ENCODE results near the gene MAML1. TPM values are rescaled to one million over a fixed set of nuclear protein-coding genes. Genes with fewer than 3 reads are reported as not detected.

The MAML1 gene
- polyA plus RNA-seq, 1 of the 3 experiments (the other 2 are of a cell fraction): 8.1 TPM

DNA sequence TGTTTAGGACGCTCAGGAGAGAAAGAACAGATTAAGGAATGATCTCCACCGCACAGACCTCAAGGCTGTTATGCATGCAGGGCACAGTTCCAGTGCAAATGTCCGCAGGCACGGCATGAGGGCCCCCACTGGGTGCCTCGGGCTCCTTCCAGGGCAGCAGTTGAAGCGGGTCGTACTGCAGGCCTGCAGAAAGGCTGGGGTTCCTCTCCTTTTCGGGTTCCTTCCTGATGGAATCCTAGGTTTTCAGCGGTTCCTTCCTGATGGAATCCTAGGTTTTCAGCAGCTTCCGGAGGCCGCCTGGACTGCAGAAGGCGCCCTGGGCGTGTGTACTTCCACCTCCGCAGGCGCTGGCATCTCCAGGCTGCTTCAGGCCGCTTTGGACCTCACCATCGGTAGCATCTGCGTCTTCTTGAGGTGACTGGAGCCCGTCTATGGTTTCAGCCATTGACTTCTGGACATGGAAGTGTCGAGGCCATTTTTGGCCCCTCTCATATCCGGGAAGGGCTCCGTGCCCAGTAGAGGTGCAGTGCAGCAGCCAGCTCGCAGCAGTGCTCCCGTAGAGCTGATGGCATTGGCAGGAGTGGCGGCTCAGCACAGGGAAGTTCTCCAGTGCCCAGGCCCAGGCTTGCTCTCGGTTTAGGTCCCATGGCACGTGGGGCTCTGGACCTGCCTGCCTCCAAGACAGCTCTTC is 79.7 kb downstream of the MAML1 start:
- Histone ChIP-seq H3K27ac (ENCODE audit: low read depth in 2 of 2, low read length in 1 of 2) (no peak overlapping the region), H2AFZ (ENCODE audit: low read depth) (no peak overlapping the region), H3K4me2 (no peak overlapping the region), H3K79me2 (ENCODE audit: insufficient read depth) (peaks cover 30% of the 10 kb centered on the region), H3K27me3 (ENCODE audit: insufficient read depth) (no peaks in the 10 kb centered on the region), H3F3A (replicated peaks; ENCODE audit: insufficient read depth) (peaks cover 16% of the 10 kb centered on the region), H3K9me3 (no peaks in the 10 kb centered on the region), H3K9me2 (no peaks in the 10 kb centered on the region), H3K36me3 (replicated peaks in 1 of 2; ENCODE audit: control insufficient read depth in 1 of 2, insufficient read depth in 2 of 2, low read length in 1 of 2) (peaks cover 9 to 15% of the 10 kb centered on the region in 2 experiments), H3K9ac (no peak overlapping the region), H4K20me1 (ENCODE audit: insufficient read depth) (no peaks in the 10 kb centered on the region), H3K4me3 (ENCODE audit: low read depth in 2 of 2, low read length in 1 of 2) (no peak overlapping the region), H3K4me1 (ENCODE audit: control insufficient read depth in 1 of 2, insufficient read depth in 2 of 2, low read depth in 1 of 2, low read length in 1 of 2) (no peaks in the 10 kb centered on the region; a peak in 1 of 4 replicates)
- TF ChIP-seq RAD21 (IDR thresholded peaks at IDR 0.05; ENCODE audit: low read length) (no peak), FOXM1 (IDR thresholded peaks at IDR 0.05; ENCODE audit: low read depth) (no peak), TCF12 (IDR thresholded peaks at IDR 0.05) (no peak)
- ChIA-PET POLR2A (no interaction called here), CTCF (interaction anchor here (0.6 to 1.5 kb wide), 2 partner anchors 8 to 68 kb away, joined by 3 read pairs; partner anchors contain the start of gene SQSTM1)
- DNase-seq: no peak
- WGBS (ENCODE audit: low lambda C conversion rate): 98% methylated on average over 19 of the region's 27 CpGs

DNA sequence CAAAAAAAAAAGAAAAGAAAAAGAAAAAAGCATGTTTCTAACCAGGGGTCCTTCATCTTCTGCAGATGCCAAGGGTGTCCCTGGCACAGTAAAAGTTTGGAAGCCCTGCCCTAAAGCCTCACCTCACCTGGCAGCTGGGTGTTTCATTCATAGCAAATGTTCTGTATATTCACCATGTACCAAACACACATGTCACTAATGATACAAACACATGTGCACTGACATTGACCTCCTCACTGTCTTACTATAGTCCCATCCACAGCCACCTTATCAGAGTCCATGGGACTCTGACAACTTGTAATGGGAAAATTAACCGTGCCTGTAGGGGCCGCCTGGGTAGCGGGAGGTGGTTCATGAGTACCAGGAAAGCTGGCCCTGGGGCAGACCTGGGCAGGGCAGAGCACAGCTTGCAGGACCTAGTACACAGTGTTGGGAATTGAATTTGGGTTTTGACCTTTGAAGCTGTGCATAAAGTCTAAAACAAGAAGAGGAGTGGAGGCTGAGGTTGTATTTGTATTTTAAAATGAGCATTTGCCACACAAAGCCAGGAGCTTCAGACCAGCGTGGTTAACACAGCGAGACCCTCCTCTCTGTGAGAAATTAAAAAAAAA is 80.5 kb downstream of the MAML1 start:
- Histone ChIP-seq H3K4me1 (ENCODE audit: control insufficient read depth in 1 of 2, insufficient read depth in 2 of 2, low read depth in 1 of 2, low read length in 1 of 2) (peaks cover 0 to 2% of the 10 kb centered on the region in 2 experiments; a peak in 1 of 4 replicates), H4K20me1 (ENCODE audit: insufficient read depth) (no peaks in the 10 kb centered on the region), H3K79me2 (ENCODE audit: insufficient read depth) (peaks cover 22% of the 10 kb centered on the region), H3K9ac (no peak overlapping the region), H3K36me3 (replicated peaks in 1 of 2; ENCODE audit: control insufficient read depth in 1 of 2, insufficient read depth in 2 of 2, low read length in 1 of 2) (peaks cover 9 to 15% of the 10 kb centered on the region in 2 experiments), H3K4me2 (no peak overlapping the region), H3K9me3 (no peaks in the 10 kb centered on the region), H3K9me2 (no peaks in the 10 kb centered on the region), H3K4me3 (ENCODE audit: low read depth in 2 of 2, low read length in 1 of 2) (no peak overlapping the region), H3F3A (replicated peaks; ENCODE audit: insufficient read depth) (peaks cover 11% of the 10 kb centered on the region), H3K27me3 (ENCODE audit: insufficient read depth) (no peaks in the 10 kb centered on the region), H2AFZ (ENCODE audit: low read depth) (no peak overlapping the region), H3K27ac (ENCODE audit: low read depth in 2 of 2, low read length in 1 of 2) (no peak overlapping the region)
- DNase-seq: no peak
- WGBS (ENCODE audit: low lambda C conversion rate): 97% methylated on average over 5 of the region's 5 CpGs
- TF ChIP-seq MXI1 (IDR thresholded peaks at IDR 0.05; ENCODE audit: low read depth, low read length) (no peak), USF1 (IDR thresholded peaks at IDR 0.05; ENCODE audit: borderline replicate concordance, low read depth) (no peak)
- ChIA-PET POLR2A (no interaction called here), CTCF (interaction anchor here (1.0 kb wide), 1 partner anchor 50 kb away, joined by 5 read pairs; no protein-coding TSS in a partner anchor)

- Histone ChIP-seq H3K4me2 (no peak overlapping the region), H3K9me3 (no peaks in the 10 kb centered on the region), H3K4me1 (ENCODE audit: control insufficient read depth in 1 of 2, insufficient read depth in 2 of 2, low read depth in 1 of 2, low read length in 1 of 2) (peaks cover 0 to 12% of the 10 kb centered on the region in 2 experiments; a peak in 2 of 4 replicates), H3K9ac (no peak overlapping the region), H2AFZ (ENCODE audit: low read depth) (no peak overlapping the region), H3K79me2 (ENCODE audit: insufficient read depth) (peaks cover 20% of the 10 kb centered on the region), H3K27ac (ENCODE audit: low read depth in 2 of 2, low read length in 1 of 2) (no peak overlapping the region), H3K4me3 (ENCODE audit: low read depth in 2 of 2, low read length in 1 of 2) (no peak overlapping the region), H3K9me2 (no peaks in the 10 kb centered on the region), H3K36me3 (replicated peaks in 1 of 2; ENCODE audit: control insufficient read depth in 1 of 2, insufficient read depth in 2 of 2, low read length in 1 of 2) (peaks cover 9 to 15% of the 10 kb centered on the region in 2 experiments), H3K27me3 (ENCODE audit: insufficient read depth) (no peaks in the 10 kb centered on the region), H4K20me1 (ENCODE audit: insufficient read depth) (no peaks in the 10 kb centered on the region), H3F3A (replicated peaks; ENCODE audit: insufficient read depth) (peaks cover 8% of the 10 kb centered on the region)
- CTCF ChIA-PET: interaction anchor here (1.0 kb wide), 1 partner anchor 51 kb away, joined by 5 read pairs; no protein-coding TSS in a partner anchor
- POLR2A ChIA-PET: no interaction called here
- 92% methylated on average over 3 of the region's 3 CpGs for WGBS (ENCODE audit: low lambda C conversion rate)
- DNase-seq: no peak
- no peak for TF ChIP-seq IRF3 (IDR thresholded peaks at IDR 0.05; ENCODE audit: low read depth, low read length)
- no peak for TF ChIP-seq RFX5 (IDR thresholded peaks at IDR 0.05; ENCODE audit: low read length)
- no peak for TF ChIP-seq NRF1 (IDR thresholded peaks at IDR 0.05; ENCODE audit: low read depth, low read length)
- TF ChIP-seq ELF1 (IDR thresholded peaks at IDR 0.05): no peak
- no peak for TF ChIP-seq FOXM1 (IDR thresholded peaks at IDR 0.05; ENCODE audit: low read depth)
- TF ChIP-seq REST (IDR thresholded peaks at IDR 0.05; ENCODE audit: low read depth, low read length): no peak
- no peak for TF ChIP-seq JUND (IDR thresholded peaks at IDR 0.05)
- no peak for TF ChIP-seq NFIC (IDR thresholded peaks at IDR 0.05; ENCODE audit: borderline replicate concordance)
- TF ChIP-seq POLR2AphosphoS5 (IDR thresholded peaks at IDR 0.05; ENCODE audit: low read depth, low read length): no peak
- no peak for TF ChIP-seq CTCF (IDR thresholded peaks at IDR 0.05)
Measured at GRCh38 chr5:179814090-179814489, 81.5 kb downstream of the MAML1 start.

Data from SK-N-SH (cell line).